ENCODE data around the gene ADAM12.

DNA sequence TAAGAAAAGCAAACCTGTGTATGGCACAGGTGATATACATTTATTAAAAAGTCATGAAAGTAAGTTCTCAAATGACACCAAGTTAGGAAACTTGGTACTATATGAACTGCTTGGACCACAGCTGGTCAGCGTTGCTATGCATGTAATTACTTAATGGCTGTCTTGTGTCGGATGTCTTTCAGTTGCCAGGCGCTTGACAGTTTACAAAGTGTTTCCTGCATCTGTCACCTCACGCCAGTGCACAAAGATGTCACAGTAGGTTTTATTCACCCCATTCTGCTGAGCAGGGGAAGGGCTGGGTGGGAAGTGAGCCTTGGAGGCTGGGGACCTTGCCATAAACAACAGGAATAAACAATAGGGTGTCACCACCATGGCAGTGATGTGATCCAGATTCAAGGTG is 35.8 kb downstream of the ADAM12 start:
- TF ChIP-seq, protein P1, sequence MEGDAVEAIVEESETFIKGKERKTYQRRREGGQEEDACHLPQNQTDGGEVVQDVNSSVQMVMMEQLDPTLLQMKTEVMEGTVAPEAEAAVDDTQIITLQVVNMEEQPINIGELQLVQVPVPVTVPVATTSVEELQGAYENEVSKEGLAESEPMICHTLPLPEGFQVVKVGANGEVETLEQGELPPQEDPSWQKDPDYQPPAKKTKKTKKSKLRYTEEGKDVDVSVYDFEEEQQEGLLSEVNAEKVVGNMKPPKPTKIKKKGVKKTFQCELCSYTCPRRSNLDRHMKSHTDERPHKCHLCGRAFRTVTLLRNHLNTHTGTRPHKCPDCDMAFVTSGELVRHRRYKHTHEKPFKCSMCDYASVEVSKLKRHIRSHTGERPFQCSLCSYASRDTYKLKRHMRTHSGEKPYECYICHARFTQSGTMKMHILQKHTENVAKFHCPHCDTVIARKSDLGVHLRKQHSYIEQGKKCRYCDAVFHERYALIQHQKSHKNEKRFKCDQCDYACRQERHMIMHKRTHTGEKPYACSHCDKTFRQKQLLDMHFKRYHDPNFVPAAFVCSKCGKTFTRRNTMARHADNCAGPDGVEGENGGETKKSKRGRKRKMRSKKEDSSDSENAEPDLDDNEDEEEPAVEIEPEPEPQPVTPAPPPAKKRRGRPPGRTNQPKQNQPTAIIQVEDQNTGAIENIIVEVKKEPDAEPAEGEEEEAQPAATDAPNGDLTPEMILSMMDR (IDR thresholded peaks at IDR 0.05): no peak
- TF ChIP-seq POLR2AphosphoS5 (IDR thresholded peaks at IDR 0.05; ENCODE audit: insufficient read depth in 1 of 2, low read depth in 1 of 2) (no peak), POLR2A (IDR thresholded peaks at IDR 0.05) (no peak)
